Endometrium (tissue), 2 donors: ENCODE measurements around the gene SULT1C3.
A peak's percentile ranks its signal among the peaks of the same experiment; 100 is the strongest.

Experiments
- FAIRE-seq: peaks from 2 replicates; lab custom pipeline; 2012; peaks lifted over from hg19 to GRCh38; lab: Jason Lieb, UNC
- donor health status: control.
- donor health status: control.

SULT1C3 gene

GRCh38 chr2:108239786-108240185 is at the start of gene SULT1C3:
Gene SULT1C3, plus strand, starts transcription at chr2:108239968. Its CDS starts 7,227 bp downstream, at chr2:108247195.
- no peak for FAIRE-seq

- peak; percentile 79 for FAIRE-seq
Measured at GRCh38 chr2:108193251-108193650, 46.5 kb upstream of the SULT1C3 start.

- peak; percentile 98 for FAIRE-seq
Measured at GRCh38 chr2:108194409-108195132, 45.2 kb upstream of the SULT1C3 start.

GRCh38 chr2:108195133-108195439 is 44.7 kb upstream of the SULT1C3 start:
- no peak for FAIRE-seq

DNA sequence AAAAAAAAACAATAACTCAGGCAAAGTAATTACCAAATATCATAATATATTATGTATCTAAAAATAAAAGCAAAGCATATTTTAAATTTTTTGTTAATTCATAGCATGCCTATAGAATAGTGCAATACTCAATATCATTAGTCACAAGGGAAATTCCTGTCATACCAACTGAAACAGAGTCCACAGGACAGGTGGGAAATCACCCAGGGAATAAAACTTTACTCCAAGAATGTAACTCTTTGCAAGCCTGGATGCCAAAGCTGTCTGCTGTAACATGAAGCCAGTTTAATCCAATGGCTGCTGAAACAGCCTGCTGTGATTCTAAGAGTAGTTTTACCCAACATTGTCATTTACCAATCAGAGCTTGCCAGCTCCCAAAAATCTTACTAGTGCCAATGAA is 40.0 kb upstream of the SULT1C3 start:
- no peak for FAIRE-seq

GRCh38 chr2:108200569-108200968 is 39.2 kb upstream of the SULT1C3 start:
- FAIRE-seq, result no peak

DNA sequence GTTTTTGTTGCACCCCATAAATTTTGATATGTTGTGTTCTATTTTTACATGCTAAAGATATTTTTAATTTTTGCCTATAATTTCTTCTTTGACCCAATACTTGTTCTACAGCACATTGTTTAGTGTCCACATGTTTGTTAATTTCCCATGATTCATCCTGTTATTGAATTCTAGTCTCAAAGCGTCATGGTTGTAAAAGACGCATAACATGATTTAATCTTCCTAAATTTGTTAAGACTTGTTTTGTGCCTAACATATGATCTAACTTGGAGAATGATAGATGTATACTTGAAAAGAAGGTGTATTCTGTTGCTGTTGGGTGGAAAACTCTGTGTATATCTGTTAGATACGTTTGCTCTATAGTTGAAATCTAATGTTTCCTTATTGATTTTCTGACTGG is 27.1 kb upstream of the SULT1C3 start:
- peak; percentile 85 for FAIRE-seq

DNA sequence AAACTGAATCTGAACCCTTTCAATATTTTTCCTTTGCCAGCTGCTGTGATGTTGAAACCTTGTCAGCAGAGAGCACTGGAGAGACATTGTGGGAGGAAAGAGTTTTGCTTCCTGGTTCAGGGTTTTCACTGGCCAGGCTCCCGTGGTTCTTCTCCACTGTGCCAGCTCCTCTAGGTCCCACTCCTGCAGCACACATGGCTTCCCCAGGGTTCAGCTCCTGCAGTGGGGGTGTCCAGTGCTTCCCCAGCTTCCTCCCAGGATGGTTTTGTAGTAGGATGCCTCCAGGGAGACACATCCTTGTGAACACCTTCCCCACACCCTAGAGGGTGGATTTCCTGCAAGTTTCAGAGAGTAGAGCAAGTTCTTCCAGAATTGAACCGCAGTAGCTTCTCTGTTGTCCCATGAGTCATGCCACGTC is 24.0 kb upstream of the SULT1C3 start:
- FAIRE-seq, result no peak

GRCh38 chr2:108217211-108217610 is 22.6 kb upstream of the SULT1C3 start:
- FAIRE-seq, result no peak

- FAIRE-seq, result no peak
Measured at GRCh38 chr2:108219688-108220087, 20.1 kb upstream of the SULT1C3 start.

DNA sequence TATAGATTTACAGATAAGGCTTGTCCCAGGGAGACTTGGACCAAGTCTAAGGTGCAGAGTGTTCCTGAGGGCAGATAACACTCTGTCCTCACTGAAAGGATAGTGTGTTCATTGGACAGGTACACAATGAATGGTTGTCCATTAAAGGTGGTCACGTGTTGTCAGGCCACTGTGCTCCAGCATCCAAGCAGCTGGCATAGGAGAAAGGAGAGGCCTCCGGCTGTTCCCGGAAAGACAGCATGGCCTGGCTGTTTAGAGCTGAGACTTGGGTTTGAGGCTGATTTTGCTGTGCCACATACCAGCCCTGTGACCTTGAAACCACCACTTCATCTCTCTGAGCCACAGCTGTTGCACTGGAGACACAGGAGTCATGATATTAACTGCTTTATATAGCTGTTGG is 19.6 kb upstream of the SULT1C3 start:
- FAIRE-seq, result no peak

- FAIRE-seq, result no peak
Measured at GRCh38 chr2:108220942-108221541, 18.7 kb upstream of the SULT1C3 start.

DNA sequence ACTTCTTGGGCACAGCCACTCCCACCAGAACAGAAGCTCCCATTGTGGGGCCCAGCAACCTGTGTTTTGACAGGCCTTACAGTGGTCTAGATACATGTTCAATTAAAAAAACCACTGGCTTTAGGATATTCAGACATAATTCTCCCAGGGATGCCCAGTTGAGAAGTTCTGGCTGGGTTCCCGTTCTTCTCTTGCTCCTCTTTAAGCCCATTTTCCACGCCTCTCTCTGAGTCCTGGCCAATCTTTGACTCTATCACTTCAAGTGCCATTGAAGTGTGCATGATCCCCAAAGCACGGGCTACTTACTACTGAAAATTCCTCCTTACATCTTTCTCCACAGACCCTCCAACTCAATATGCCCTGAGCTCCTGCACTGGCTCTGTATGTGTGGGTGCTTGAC is 17.5 kb upstream of the SULT1C3 start:
- no peak for FAIRE-seq

- FAIRE-seq, result no peak
Measured at GRCh38 chr2:108223573-108223972, 16.2 kb upstream of the SULT1C3 start.

DNA sequence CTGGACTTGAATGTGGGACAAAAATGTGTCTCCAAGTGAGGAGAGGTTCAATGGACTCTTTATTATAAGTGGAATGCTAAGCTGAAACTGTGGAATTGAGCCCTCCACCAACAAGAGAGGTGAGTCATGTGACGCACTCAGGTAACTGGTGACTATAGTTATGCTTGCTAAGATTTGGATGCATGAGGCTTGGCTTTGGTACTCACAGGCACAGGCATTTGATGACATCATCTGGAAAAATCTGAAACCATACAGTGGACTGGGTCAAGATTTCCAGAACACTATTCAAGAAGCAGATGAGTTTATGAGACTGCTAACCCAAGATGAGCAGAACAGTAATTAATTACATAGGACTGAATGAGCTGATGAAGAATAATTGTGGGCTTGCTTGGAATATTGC is 15.7 kb upstream of the SULT1C3 start:
- no peak for FAIRE-seq

- no peak for FAIRE-seq
Measured at GRCh38 chr2:108226564-108226963, 13.2 kb upstream of the SULT1C3 start.

GRCh38 chr2:108228006-108228405 is 11.8 kb upstream of the SULT1C3 start:
- FAIRE-seq, result no peak

DNA sequence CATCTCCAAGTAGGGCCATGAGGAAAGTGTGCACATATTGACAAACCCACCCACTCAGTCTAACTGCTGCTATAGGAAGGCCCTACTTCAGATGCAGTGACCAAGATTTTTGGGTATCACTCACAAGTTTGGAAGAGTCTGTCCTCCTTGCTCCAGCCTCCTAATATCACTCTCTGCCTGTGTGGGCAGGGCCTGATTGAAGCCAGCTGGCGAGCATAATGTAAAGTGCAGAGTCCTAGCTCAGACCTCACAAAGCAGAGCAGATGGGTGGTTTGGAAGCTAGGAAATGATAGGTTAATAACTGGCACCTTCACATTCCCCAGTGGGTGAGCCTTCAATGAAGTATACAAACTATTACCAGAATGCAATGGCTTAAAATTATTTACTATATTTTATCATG is 11.2 kb upstream of the SULT1C3 start:
- FAIRE-seq, result no peak

DNA sequence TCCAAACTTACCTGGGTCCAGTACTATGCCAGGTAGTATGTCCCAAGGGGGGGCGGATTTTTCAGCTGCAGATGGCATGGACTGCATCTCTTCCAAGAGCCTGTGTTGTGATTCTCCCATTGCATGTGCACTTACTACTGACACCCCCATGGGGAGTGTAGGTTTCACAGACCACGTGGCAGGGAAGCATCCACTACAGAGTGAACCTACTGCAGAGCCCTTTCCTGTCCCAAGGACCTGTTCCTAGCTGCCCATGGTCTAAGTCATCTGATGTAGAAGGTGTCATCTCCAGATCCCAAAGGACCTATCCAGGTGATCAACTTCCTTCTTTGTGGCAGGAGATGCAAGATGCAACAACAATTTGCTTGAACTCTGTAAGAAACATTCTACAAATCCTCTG is 9.9 kb upstream of the SULT1C3 start:
- FAIRE-seq, result no peak

DNA sequence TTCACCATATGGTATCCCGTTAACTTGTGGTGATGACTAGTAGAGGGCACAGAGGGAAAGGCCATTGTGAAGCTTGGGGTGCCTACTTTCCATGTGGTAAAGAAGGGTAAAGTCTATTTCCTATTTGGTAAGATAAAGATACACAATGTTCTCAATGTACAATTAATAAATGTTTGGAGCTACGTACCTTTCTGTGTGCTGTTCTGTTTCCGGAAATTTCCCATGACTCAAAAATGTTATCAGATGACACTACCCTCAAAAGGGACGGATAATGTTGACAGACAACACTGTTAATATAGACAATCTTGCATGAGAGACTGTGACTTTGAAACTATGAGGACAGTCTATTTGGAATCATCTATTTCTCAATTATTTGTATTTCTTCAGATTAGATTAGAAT is 4.2 kb upstream of the SULT1C3 start:
- no peak for FAIRE-seq

GRCh38 chr2:108236676-108237335 is 3.0 kb upstream of the SULT1C3 start:
- FAIRE-seq, result no peak

DNA sequence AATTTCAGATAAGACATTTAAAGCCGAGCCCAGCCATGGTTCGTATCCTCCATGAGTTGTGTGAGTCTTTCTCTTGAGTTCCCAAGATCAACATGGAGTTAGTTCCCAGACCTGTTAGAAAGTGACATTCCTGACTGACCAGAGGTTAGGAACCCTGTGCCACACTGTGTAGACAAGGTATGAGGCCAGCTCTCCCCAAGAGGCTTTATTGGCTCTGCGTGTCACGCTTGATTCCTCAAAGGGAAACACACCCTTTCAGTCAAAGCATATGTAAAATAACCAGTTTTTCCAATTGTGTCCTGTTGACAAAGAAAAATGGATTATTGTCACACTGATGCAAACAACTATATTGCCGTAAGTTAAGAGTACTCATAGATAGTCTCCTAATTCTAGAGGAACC is 1.2 kb downstream of the SULT1C3 start:
- FAIRE-seq, result no peak

- no peak for FAIRE-seq
Measured at GRCh38 chr2:108243566-108243965, 3.8 kb downstream of the SULT1C3 start.
